Aorta (tissue), 5 donors: ENCODE data around the gene CDH23. TPM values are rescaled to one million over a fixed set of nuclear protein-coding genes. Genes with fewer than 3 reads are reported as not detected.

Experiments used
- ATAC-seq: fragments of 200-7000 bp; cut with Tn5 transposase; one replicate; pipeline ENCODE4 v1.9.1; 2022; ENCODE audit warnings: moderate library complexity; ENCODE audit not compliant: low FRiP score
- DNase-seq, 2 donors: peaks; one replicate each; pipeline ENCODE4 v3.0.0-alpha.2; 2020
- H3K27ac ChIP-seq, 2 donors: one replicate each; pipeline ENCODE4 v1.5.1; 2013; ENCODE audit warnings: low read length in 2 of 2, mild to moderate bottlenecking in 2 of 2, moderate library complexity in 2 of 2, control low read depth in 1 of 2, inconsistent platforms in 1 of 2, low read depth in 1 of 2
- H3K27me3 ChIP-seq, 2 donors: one replicate each; pipeline ENCODE4 v1.6.1; 2013; ENCODE audit warnings: control low read depth in 1 of 2, low read length in 1 of 2, mild to moderate bottlenecking in 1 of 2, moderate library complexity in 1 of 2; ENCODE audit not compliant: insufficient read depth in 2 of 2, control insufficient read depth in 1 of 2
- H3K36me3 ChIP-seq, 2 donors: one replicate each; pipeline ENCODE4 v1.6.1; 2013; ENCODE audit warnings: control low read depth in 1 of 2, low read length in 1 of 2, mild to moderate bottlenecking in 1 of 2; ENCODE audit not compliant: insufficient read depth in 2 of 2, control insufficient read depth in 1 of 2
- H3K4me1 ChIP-seq, 2 donors: one replicate each; pipeline ENCODE4 v1.6.1; 2013; ENCODE audit warnings: low read length in 2 of 2, control low read depth in 1 of 2, mild to moderate bottlenecking in 1 of 2, moderate library complexity in 1 of 2; ENCODE audit not compliant: insufficient read depth in 2 of 2, control insufficient read depth in 1 of 2
- H3K4me3 ChIP-seq, 2 donors: one replicate each; pipeline ENCODE4 v1.5.1; 2013; ENCODE audit warnings: low read length in 2 of 2, control low read depth in 1 of 2, mild to moderate bottlenecking in 1 of 2
- H3K9me3 ChIP-seq: one replicate; pipeline ENCODE4 v1.6.1; 2013; ENCODE audit warnings: mild to moderate bottlenecking, low read length; ENCODE audit not compliant: control insufficient read depth
- WGBS, 2 donors: extraction: QIAGEN DNeasy Blood & Tissue Kit; methylation state at CpG; one replicate each; pipeline ENCODE4 v1.1.7; 2013; 5-methylcytosine and 5-hydroxymethylcytosine counted together
- intact Hi-C, 2 donors: fragments of 100-400 bp; cut with DNase I; formaldehyde crosslinking; loops; one replicate each; pipeline versions ENCODE4 v1.14.2 to v1.15.0; 2022
- polyA plus RNA-seq, 2 donors: library from polyadenylated mRNA; stranded (reverse); fragments of 200-250 nt; gene quantifications; one replicate each; pipeline ENCODE4 v1.2.3, GENCODE V29; 2013
- total RNA-seq, 2 donors: library from RNA; stranded (reverse); fragmentation: NEBNext Ultra II Directional; extraction: Animal tissue kit (Norgen Biotek cat#: 25700); gene quantifications; one replicate each; pipeline ENCODE4 v1.2.1, GENCODE V29; 2021
- donor health status: healthy with polysubstance abuse.
- donor health status: Bipolar disorder and iron deficiency.
- donor health status: DM: no; HTN: no; CAD: no.
- donor health status: DM: no; HTN: no; CAD: no.
- donor health status: DM: yes; HTN: yes; CAD: no.

Gene CDH23
- total and polyA plus RNA-seq, 4 donors, result 0.50 to 16.6 (median 7.3) TPM

- no peak for DNase-seq
- Histone ChIP-seq H3K9me3 (no peaks in the 10 kb centered on the region), H3K27ac (no peak overlapping the region), H3K27me3 (no peaks in the 10 kb centered on the region), H3K4me1 (no peaks in the 10 kb centered on the region), H3K36me3 (no peaks in the 10 kb centered on the region), H3K4me3 (no peak overlapping the region)
- intact Hi-C loops, result no loop called here
- 73 to 86% methylated on average over 3 of the region's 3 CpGs for WGBS, 2 donors
- no peak for ATAC-seq
These were observed 59.9 kb downstream of the CDH23 start for GRCh38 chr10:71456631-71457030.

GRCh38 chr10:71457908-71458307, 61.2 kb downstream of the CDH23 start:
- no peaks in the 10 kb centered on the region for H3K4me1 ChIP-seq
- H3K4me3 ChIP-seq, result no peak overlapping the region
- H3K27ac ChIP-seq, result no peak overlapping the region
- no peak for DNase-seq
- H3K27me3 ChIP-seq, result no peaks in the 10 kb centered on the region
- 52 to 56% methylated on average over 4 of the region's 4 CpGs for WGBS, 2 donors
- no peak for ATAC-seq
- no peaks in the 10 kb centered on the region for H3K36me3 ChIP-seq
- H3K9me3 ChIP-seq, result no peaks in the 10 kb centered on the region
- intact Hi-C loops, result no loop called here

GRCh38 chr10:71458387-71458786, 61.7 kb downstream of the CDH23 start:
- no peaks in the 10 kb centered on the region for H3K36me3 ChIP-seq
- WGBS, 2 donors, result 76 to 85% methylated on average over 2 of the region's 2 CpGs
- no peak for ATAC-seq
- no peak for DNase-seq
- H3K4me3 ChIP-seq, result no peak overlapping the region
- no peaks in the 10 kb centered on the region for H3K4me1 ChIP-seq
- no peak overlapping the region for H3K27ac ChIP-seq
- intact Hi-C loops, result no loop called here
- no peaks in the 10 kb centered on the region for H3K27me3 ChIP-seq
- H3K9me3 ChIP-seq, result no peaks in the 10 kb centered on the region

DNA sequence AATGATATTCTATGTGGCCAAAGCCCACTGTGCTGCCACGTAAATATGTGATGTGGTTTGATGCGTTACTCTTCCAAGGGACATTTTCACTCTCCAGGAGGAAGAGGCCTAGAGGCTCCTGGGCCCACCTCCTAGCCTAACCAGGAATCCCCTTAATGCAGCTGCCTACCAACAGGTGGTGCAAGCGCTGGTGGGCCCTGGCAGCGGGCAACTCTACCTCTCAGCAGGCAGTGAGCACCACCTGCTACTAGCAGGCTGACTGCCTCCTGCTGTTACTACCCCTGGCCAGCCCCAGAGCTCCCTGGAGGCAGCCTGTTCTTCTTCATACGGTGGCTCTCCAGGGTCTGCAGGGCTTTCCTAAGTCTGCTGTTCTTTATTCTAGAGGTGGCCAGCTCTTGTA, 62.8 kb downstream of the CDH23 start:
- Histone ChIP-seq H3K27me3 (no peaks in the 10 kb centered on the region), H3K4me3 (no peak overlapping the region), H3K36me3 (no peaks in the 10 kb centered on the region), H3K4me1 (no peaks in the 10 kb centered on the region), H3K27ac (no peak overlapping the region), H3K9me3 (no peaks in the 10 kb centered on the region)
- intact Hi-C loops, result no loop called here
- DNase-seq, result no peak
- 90 to 92% methylated on average over 5 of the region's 5 CpGs for WGBS, 2 donors
- ATAC-seq, result no peak

DNA sequence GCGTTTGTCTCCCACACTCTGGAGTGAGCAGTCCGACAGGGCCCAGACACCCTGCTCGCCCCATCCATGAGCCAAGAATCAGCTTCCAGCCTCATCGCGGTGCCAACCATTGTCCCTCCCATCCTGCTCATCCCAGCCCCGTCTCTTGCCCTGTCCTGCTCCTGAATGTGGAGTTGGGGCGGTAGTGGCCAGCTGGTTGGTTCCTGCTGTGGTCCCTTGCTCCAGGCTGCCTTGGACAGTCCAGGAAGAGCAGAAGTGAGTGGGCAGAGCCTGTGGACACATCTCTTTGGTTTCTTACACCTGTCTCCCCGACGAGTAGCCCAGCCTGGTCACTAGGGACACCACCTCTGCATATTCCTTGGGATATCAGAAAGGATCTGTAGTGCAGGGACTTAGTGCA, 63.9 kb downstream of the CDH23 start:
- ATAC-seq (no peak), DNase-seq (no peak)
- Histone ChIP-seq H3K4me1 (no peaks in the 10 kb centered on the region), H3K9me3 (no peaks in the 10 kb centered on the region), H3K36me3 (no peaks in the 10 kb centered on the region), H3K4me3 (no peak overlapping the region), H3K27me3 (no peaks in the 10 kb centered on the region), H3K27ac (no peak overlapping the region)
- intact Hi-C loops, result no loop called here
- 89 to 90% methylated on average over 9 of the region's 9 CpGs for WGBS, 2 donors

GRCh38 chr10:71461457-71461856, 64.7 kb downstream of the CDH23 start:
- 87 to 92% methylated on average over 13 of the region's 13 CpGs for WGBS, 2 donors
- Histone ChIP-seq H3K36me3 (no peaks in the 10 kb centered on the region), H3K27me3 (no peaks in the 10 kb centered on the region), H3K4me3 (no peak overlapping the region), H3K27ac (no peak overlapping the region), H3K9me3 (no peaks in the 10 kb centered on the region), H3K4me1 (no peaks in the 10 kb centered on the region)
- DNase-seq, result no peak
- intact Hi-C loops, result no loop called here
- ATAC-seq, result no peak

GRCh38 chr10:71462062-71462935, 65.6 kb downstream of the CDH23 start:
- no peak for DNase-seq
- Histone ChIP-seq H3K27me3 (no peaks in the 10 kb centered on the region), H3K27ac (no peak overlapping the region), H3K4me1 (no peaks in the 10 kb centered on the region), H3K4me3 (no peak overlapping the region), H3K36me3 (no peaks in the 10 kb centered on the region), H3K9me3 (no peaks in the 10 kb centered on the region)
- intact Hi-C loops, result no loop called here
- 75 to 79% methylated on average over 19 of the region's 19 CpGs for WGBS, 2 donors
- no peak for ATAC-seq

GRCh38 chr10:71463111-71463510, 66.4 kb downstream of the CDH23 start:
- H3K36me3 ChIP-seq, result no peaks in the 10 kb centered on the region
- no peak for DNase-seq
- no peaks in the 10 kb centered on the region for H3K27me3 ChIP-seq
- ATAC-seq, result no peak
- intact Hi-C loops, result no loop called here
- H3K9me3 ChIP-seq, result no peaks in the 10 kb centered on the region
- no peak overlapping the region for H3K27ac ChIP-seq
- H3K4me1 ChIP-seq, result no peaks in the 10 kb centered on the region
- H3K4me3 ChIP-seq, result no peak overlapping the region
- WGBS, 2 donors, result 92 to 96% methylated on average over 7 of the region's 7 CpGs

DNA sequence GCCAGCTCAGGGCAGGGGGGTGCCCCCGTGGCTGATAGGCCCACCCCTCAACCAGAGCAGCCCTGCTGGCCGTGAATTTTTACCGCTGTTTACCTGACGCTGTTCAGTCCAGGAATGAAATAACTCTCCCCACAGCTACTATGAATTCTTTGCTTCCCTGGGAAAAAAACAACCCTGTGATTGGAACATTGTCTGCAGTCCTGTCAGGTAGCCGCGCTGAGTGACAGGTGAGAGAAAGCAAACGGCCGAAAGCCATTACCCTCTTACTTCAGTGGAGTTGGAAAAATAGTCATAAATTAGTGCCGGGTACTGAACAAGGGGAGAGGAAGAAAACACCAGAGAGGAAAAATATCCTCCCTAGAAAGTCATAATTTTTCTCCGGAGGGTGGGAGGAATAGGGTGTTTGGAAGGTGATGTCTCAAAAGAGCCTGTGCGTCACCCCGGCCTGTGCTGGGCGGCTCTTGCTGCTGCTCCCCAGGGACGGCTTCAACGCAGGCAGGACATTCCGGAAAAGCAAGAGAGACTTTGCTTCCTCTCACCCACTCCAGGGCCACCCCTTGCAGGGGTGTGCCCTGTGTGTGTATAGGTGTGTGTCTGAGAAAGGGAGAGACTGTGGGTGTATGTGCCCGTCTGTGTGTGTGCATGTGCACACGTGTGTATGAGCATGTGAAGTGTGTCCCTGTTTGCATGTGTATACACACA, 69.0 kb downstream of the CDH23 start:
- no peaks in the 10 kb centered on the region for H3K4me1 ChIP-seq
- whole genome bisulfite sequencing, 2 donors, result 59 to 66% methylated on average over 18 of the region's 18 CpGs
- intact Hi-C loops, result no loop called here
- peak in 1 of 2 donors; percentile 13 for DNase-seq
- H3K9me3 ChIP-seq, result no peaks in the 10 kb centered on the region
- ATAC-seq, result no peak
- no peak overlapping the region for H3K4me3 ChIP-seq
- H3K27ac ChIP-seq, result no peak overlapping the region
- H3K36me3 ChIP-seq, result no peaks in the 10 kb centered on the region
- H3K27me3 ChIP-seq, result no peaks in the 10 kb centered on the region
